A673 (cell line): ENCODE measurements around the gene CNPPD1.

Experiments used
- CTCF ChIP-seq: fragments of 300-800, 200-600 bp; sonication (generic); conservative IDR thresholded peaks from 2 replicates; pipeline ENCODE4 v1.5.1; 2017; ENCODE audit warnings: low read depth, mild to moderate bottlenecking, antibody characterized with exemption, low read length, moderate library complexity, mixed read lengths
- EZH2 ChIP-seq: fragments of 200-600 bp; sonication (generic); IDR thresholded peaks from 2 replicates; pipeline ENCODE4 v1.6.1; 2017; ENCODE audit warnings: borderline replicate concordance, low read depth, mild to moderate bottlenecking, mixed read lengths, antibody characterized with exemption, low read length; ENCODE audit not compliant: poor library complexity, severe bottlenecking

GRCh38 chr2:219159771-219160185, 16.9 kb downstream of the CNPPD1 start:
- TF ChIP-seq CTCF (no peak), EZH2 (no peak)
